HCT116 (cell line): ENCODE data around the gene TPI1. TPM values are rescaled to one million over a fixed set of nuclear protein-coding genes. Genes with fewer than 3 reads are reported as not detected.

Experiments
- ATAC-seq: fragments of 200-7000 bp; cut with Tn5 transposase; 2 replicates; pipeline ENCODE4 v1.9.1; 2020; ENCODE audit warnings: mild to moderate bottlenecking, moderate library complexity
- BruUV-seq: library from RNA; stranded (reverse); fragments of 400-500 nt; replicated peaks from 2 replicates; lab custom pipeline; 2021; lab: Mats Ljungman, UMichigan
- CTCF ChIA-PET: fragments of 300-600 bp; sonication (Branson Sonifier 250); formaldehyde crosslinking; loops from one replicate; lab custom pipeline; 2021; ENCODE audit warnings: antibody characterized with exemption; lab: Charles Lee
- POLR2A ChIA-PET: fragments of 300-600, 350-600 bp; sonication (Branson Sonifier 250); formaldehyde crosslinking; loops from one replicate; lab custom pipeline; 2021; ENCODE audit warnings: antibody characterized with exemption; lab: Charles Lee
- RAD21 ChIA-PET, 2 experiments: fragments of 300-600 bp; sonication (Branson Sonifier 250); formaldehyde crosslinking; loops; one replicate each; lab custom pipeline; 2023; ENCODE audit warnings: low total read pairs in 2 of 2; ENCODE audit not compliant: uncharacterized antibody in 2 of 2, unreplicated experiment in 2 of 2, low non-redundant PET in 1 of 2; lab: Charles Lee
- DNase-seq: peaks from one replicate; pipeline ENCODE4 v3.0.0-alpha.2; 2010; ENCODE audit warnings: low read depth, low spot score
- H2AFZ ChIP-seq: fragments of 200-600 bp; shearing (Covaris generic), sonication (generic); 2 replicates; pipeline ENCODE4 v1.6.1; 2017; ENCODE audit warnings: low read depth, mixed run types, mixed read lengths, antibody characterized with exemption, low read length; ENCODE audit not compliant: poor library complexity, severe bottlenecking
- H3K27ac ChIP-seq: 2 replicates; pipeline ENCODE4 v1.5.1; 2012; ENCODE audit warnings: low read depth, low read length
- H3K27me3 ChIP-seq: fragments of 200-600 bp; sonication (generic); 2 replicates; pipeline ENCODE4 v1.6.1; 2016; ENCODE audit warnings: mixed run types, low read length, mixed read lengths; ENCODE audit not compliant: insufficient read depth
- H3K36me3 ChIP-seq, 2 experiments: fragments of 200-500 bp in 1 of 2; fragments of 200-600 bp in 1 of 2; sonication (Bioruptor generic) in 1 of 2; sonication (generic) in 1 of 2; 2 replicates each; pipeline versions ENCODE4 v1.5.1 to v1.6.1; 2014 to 2016; ENCODE audit warnings: low read length in 2 of 2, inconsistent platforms in 1 of 2, mixed read lengths in 1 of 2, mixed run types in 1 of 2; ENCODE audit not compliant: insufficient read depth in 2 of 2, control insufficient read depth in 1 of 2
- H3K4me1 ChIP-seq, 2 experiments: fragments of 200-600 bp in 1 of 2; sonication (generic) in 1 of 2; 2 replicates each; pipeline versions ENCODE4 v1.5.1 to v1.6.1; 2012 to 2017; ENCODE audit warnings: low read length in 2 of 2, inconsistent platforms in 1 of 2, mild to moderate bottlenecking in 1 of 2, mixed read lengths in 1 of 2, mixed run types in 1 of 2, moderate library complexity in 1 of 2; ENCODE audit not compliant: insufficient read depth in 2 of 2, control insufficient read depth in 1 of 2
- H3K4me2 ChIP-seq: fragments of 200-600 bp; sonication (generic); 2 replicates; pipeline ENCODE4 v1.6.1; 2017; ENCODE audit warnings: mixed run types, low read length, mixed read lengths
- H3K4me3 ChIP-seq, 2 experiments: fragments of 200-600 bp in 1 of 2; sonication (generic) in 1 of 2; replicated peaks in 1 of 2; 2 replicates each; pipeline ENCODE4 v1.5.1; 2011 to 2016; ENCODE audit warnings: low read length in 2 of 2, control low read depth in 1 of 2, low read depth in 1 of 2, mild to moderate bottlenecking in 1 of 2, mixed read lengths in 1 of 2, mixed run types in 1 of 2
- H3K79me2 ChIP-seq: fragments of 200-600 bp; sonication (generic); 2 replicates; pipeline ENCODE4 v1.6.1; 2017; ENCODE audit warnings: mild to moderate bottlenecking, mixed run types, low read length, moderate library complexity, mixed read lengths; ENCODE audit not compliant: insufficient read depth
- H3K9ac ChIP-seq: fragments of 200-600 bp; sonication (generic); 2 replicates; pipeline ENCODE4 v1.6.1; 2016; ENCODE audit warnings: low read length, mixed read lengths
- H3K9me2 ChIP-seq: fragments of 200-600 bp; sonication (generic), shearing (Covaris generic); 2 replicates; pipeline ENCODE4 v1.6.1; 2017; ENCODE audit warnings: mixed run types, mild to moderate bottlenecking, moderate library complexity; ENCODE audit not compliant: insufficient read depth
- H3K9me3 ChIP-seq, 2 experiments: fragments of 200-500 bp in 1 of 2; fragments of 200-600 bp in 1 of 2; sonication (Bioruptor generic) in 1 of 2; sonication (generic) in 1 of 2; 2 replicates each; pipeline ENCODE4 v1.6.1; 2014 to 2017; ENCODE audit warnings: low read length in 2 of 2, mixed read lengths in 2 of 2, inconsistent platforms in 1 of 2, low read depth in 1 of 2, mild to moderate bottlenecking in 1 of 2, mixed run types in 1 of 2, moderate library complexity in 1 of 2; ENCODE audit not compliant: control insufficient read depth in 1 of 2, insufficient read depth in 1 of 2
- H4K20me1 ChIP-seq: fragments of 200-600 bp; sonication (generic), shearing (Covaris generic); 2 replicates; pipeline ENCODE4 v1.6.1; 2017; ENCODE audit warnings: mixed run types, mild to moderate bottlenecking, moderate library complexity; ENCODE audit not compliant: insufficient read depth
- CBX3 ChIP-seq: IDR thresholded peaks from 2 replicates; pipeline ENCODE4 v1.6.1; 2012; ENCODE audit warnings: low read depth
- CEBPB ChIP-seq: IDR thresholded peaks from 2 replicates; pipeline ENCODE4 v1.6.1; 2012; ENCODE audit warnings: low read depth
- EGR1 ChIP-seq: IDR thresholded peaks from 2 replicates; pipeline ENCODE4 v1.6.1; 2012; ENCODE audit warnings: low read depth
- ELF1 ChIP-seq: IDR thresholded peaks from 2 replicates; pipeline ENCODE4 v1.6.1; 2012; ENCODE audit warnings: low read depth, borderline replicate concordance
- JUND ChIP-seq: IDR thresholded peaks from 2 replicates; pipeline ENCODE4 v1.6.1; 2012
- POLR2A ChIP-seq: IDR thresholded peaks from 2 replicates; pipeline ENCODE4 v1.7.0; 2011; ENCODE audit warnings: borderline replicate concordance; ENCODE audit not compliant: insufficient read depth, insufficient read length; ENCODE audit errors: extremely low read depth
- POLR2AphosphoS5 ChIP-seq: IDR thresholded peaks from 2 replicates; pipeline ENCODE4 v1.6.1; 2011; ENCODE audit warnings: mild to moderate bottlenecking, low read depth, low read length, moderate library complexity
- RAD21 ChIP-seq: IDR thresholded peaks from 2 replicates; pipeline ENCODE4 v1.6.1; 2012; ENCODE audit warnings: low read depth, mild to moderate bottlenecking
- SIN3A ChIP-seq: IDR thresholded peaks from 2 replicates; pipeline ENCODE4 v1.6.1; 2012; ENCODE audit warnings: low read depth
- SRF ChIP-seq: IDR thresholded peaks from 2 replicates; pipeline ENCODE4 v1.6.1; 2012; ENCODE audit warnings: low read depth
- TCF7L2 ChIP-seq: IDR thresholded peaks from 2 replicates; pipeline ENCODE4 v1.7.0; 2011; ENCODE audit warnings: borderline replicate concordance, inconsistent platforms; ENCODE audit not compliant: insufficient read depth, insufficient read length; ENCODE audit errors: extremely low read depth
- ZBTB33 ChIP-seq: IDR thresholded peaks from 2 replicates; pipeline ENCODE4 v1.6.1; 2011; ENCODE audit warnings: mild to moderate bottlenecking, low read length, moderate library complexity; ENCODE audit not compliant: insufficient replicate concordance; ENCODE audit errors: extremely low read depth
- ZFX ChIP-seq: fragments of 450-650 bp; IDR thresholded peaks from 2 replicates; pipeline ENCODE4 v1.6.1; 2017
- intact Hi-C: fragments of 100-400 bp; cut with micrococcal nuclease; formaldehyde crosslinking; loops from 2 replicates; pipeline ENCODE4 v1.10.0; 2022
- total RNA-seq: library from RNA; stranded (reverse); gene quantifications from one replicate; pipeline ENCODE4 v1.2.1, GENCODE V29; 2021; ENCODE audit not compliant: unreplicated experiment
- TF ChIP-seq, protein P1 (sequence below): IDR thresholded peaks from 2 replicates; pipeline ENCODE4 v1.6.1; 2012; ENCODE audit warnings: low read depth
- TF ChIP-seq, protein P2 (sequence below): IDR thresholded peaks from 2 replicates; pipeline ENCODE4 v1.6.1; 2012

Gene TPI1
- total RNA-seq, 1 experiment from 2014 or later = 1,068 TPM

GRCh38 chr12:6837370-6838060 lies 29.8 kb upstream of the TPI1 start:
- ChIA-PET CTCF (no interaction called here), RAD21 (no interaction called here), POLR2A (no interaction called here)
- intact Hi-C loops = no loop called here
- peaks cover 11 to 16% of the 10 kb centered on the region in 2 experiments; a peak in 3 of 4 replicates for H3K36me3 ChIP-seq
- H3K27ac ChIP-seq = no peak overlapping the region
- no peaks in the 10 kb centered on the region for H3K79me2 ChIP-seq
- ATAC-seq (no peak), DNase-seq (no peak)
- no peaks in the 10 kb centered on the region for H3K9me2 ChIP-seq
- no peaks in the 10 kb centered on the region for H4K20me1 ChIP-seq
- BruUV-seq = no TSS peak
- TF ChIP-seq POLR2AphosphoS5 (no peak), ZBTB33 (no peak), SIN3A (no peak), RAD21 (no peak), POLR2A (no peak), ELF1 (no peak), EGR1 (no peak), JUND (no peak), CEBPB (no peak), TCF7L2 (no peak), CBX3 (no peak), SRF (no peak), ZFX (no peak)
- TF ChIP-seq, protein P1, sequence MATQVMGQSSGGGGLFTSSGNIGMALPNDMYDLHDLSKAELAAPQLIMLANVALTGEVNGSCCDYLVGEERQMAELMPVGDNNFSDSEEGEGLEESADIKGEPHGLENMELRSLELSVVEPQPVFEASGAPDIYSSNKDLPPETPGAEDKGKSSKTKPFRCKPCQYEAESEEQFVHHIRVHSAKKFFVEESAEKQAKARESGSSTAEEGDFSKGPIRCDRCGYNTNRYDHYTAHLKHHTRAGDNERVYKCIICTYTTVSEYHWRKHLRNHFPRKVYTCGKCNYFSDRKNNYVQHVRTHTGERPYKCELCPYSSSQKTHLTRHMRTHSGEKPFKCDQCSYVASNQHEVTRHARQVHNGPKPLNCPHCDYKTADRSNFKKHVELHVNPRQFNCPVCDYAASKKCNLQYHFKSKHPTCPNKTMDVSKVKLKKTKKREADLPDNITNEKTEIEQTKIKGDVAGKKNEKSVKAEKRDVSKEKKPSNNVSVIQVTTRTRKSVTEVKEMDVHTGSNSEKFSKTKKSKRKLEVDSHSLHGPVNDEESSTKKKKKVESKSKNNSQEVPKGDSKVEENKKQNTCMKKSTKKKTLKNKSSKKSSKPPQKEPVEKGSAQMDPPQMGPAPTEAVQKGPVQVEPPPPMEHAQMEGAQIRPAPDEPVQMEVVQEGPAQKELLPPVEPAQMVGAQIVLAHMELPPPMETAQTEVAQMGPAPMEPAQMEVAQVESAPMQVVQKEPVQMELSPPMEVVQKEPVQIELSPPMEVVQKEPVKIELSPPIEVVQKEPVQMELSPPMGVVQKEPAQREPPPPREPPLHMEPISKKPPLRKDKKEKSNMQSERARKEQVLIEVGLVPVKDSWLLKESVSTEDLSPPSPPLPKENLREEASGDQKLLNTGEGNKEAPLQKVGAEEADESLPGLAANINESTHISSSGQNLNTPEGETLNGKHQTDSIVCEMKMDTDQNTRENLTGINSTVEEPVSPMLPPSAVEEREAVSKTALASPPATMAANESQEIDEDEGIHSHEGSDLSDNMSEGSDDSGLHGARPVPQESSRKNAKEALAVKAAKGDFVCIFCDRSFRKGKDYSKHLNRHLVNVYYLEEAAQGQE = no peak
- TF ChIP-seq, protein P2, sequence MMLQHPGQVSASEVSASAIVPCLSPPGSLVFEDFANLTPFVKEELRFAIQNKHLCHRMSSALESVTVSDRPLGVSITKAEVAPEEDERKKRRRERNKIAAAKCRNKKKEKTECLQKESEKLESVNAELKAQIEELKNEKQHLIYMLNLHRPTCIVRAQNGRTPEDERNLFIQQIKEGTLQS = no peak
- H3K4me3 ChIP-seq = no peak overlapping the region
- no peak overlapping the region for H3K4me2 ChIP-seq
- peaks cover 0 to 15% of the 10 kb centered on the region in 2 experiments; a peak in 2 of 4 replicates for H3K4me1 ChIP-seq
- no peak overlapping the region for H3K9ac ChIP-seq
- no peaks in the 10 kb centered on the region for H3K27me3 ChIP-seq
- H3K9me3 ChIP-seq = no peaks in the 10 kb centered on the region
- no peak overlapping the region for H2AFZ ChIP-seq
